Measurements from ENCODE around the gene TMEM259. TPM values are rescaled to one million over a fixed set of nuclear protein-coding genes. Genes with fewer than 3 reads are reported as not detected.
A peak's percentile ranks its signal among the peaks of the same experiment; 100 is the strongest.

TMEM259 gene
- total RNA-seq, 2 experiments from 2014 or later, result 172 to 212 TPM

GRCh38 chr19:1051791-1052190 lies 30.9 kb upstream of the TMEM259 start:
- Mint-ChIP-seq H3K4me1 (peaks cover 3% of the 10 kb centered on the region), H3K27me3 (no peaks in the 10 kb centered on the region), H3K4me3 (no peak overlapping the region), H3K9me3 (ENCODE audit: low read depth) (no peaks in the 10 kb centered on the region), H3K36me3 (peaks cover 8% of the 10 kb centered on the region), H3K27ac (no peak overlapping the region)
- DNase-seq, result no peak
- CTCF ChIA-PET, result interaction anchor here (1.5 kb wide), 1 partner anchor 11 kb away, joined by 4 read pairs; no protein-coding TSS in a partner anchor
- no peak for ATAC-seq

- Mint-ChIP-seq H3K9me3 (ENCODE audit: low read depth) (no peaks in the 10 kb centered on the region), H3K36me3 (peaks cover 2% of the 10 kb centered on the region), H3K27me3 (no peaks in the 10 kb centered on the region), H3K27ac (no peak overlapping the region), H3K4me3 (no peak overlapping the region), H3K4me1 (peaks cover 3% of the 10 kb centered on the region)
- CTCF ChIA-PET, result interaction anchor here (1.5 kb wide), 1 partner anchor 10 kb away, joined by 4 read pairs; no protein-coding TSS in a partner anchor
- ATAC-seq (no peak), DNase-seq (peak; percentile 40)
Observed at GRCh38 chr19:1050989-1051788, 30.3 kb upstream of the TMEM259 start.

GRCh38 chr19:1049800-1050199 lies 28.9 kb upstream of the TMEM259 start:
- Mint-ChIP-seq H3K27me3 (no peaks in the 10 kb centered on the region), H3K36me3 (peaks cover 3% of the 10 kb centered on the region), H3K4me3 (no peak overlapping the region), H3K27ac (no peak overlapping the region), H3K9me3 (ENCODE audit: low read depth) (no peaks in the 10 kb centered on the region), H3K4me1 (peaks cover 3% of the 10 kb centered on the region)
- no peak for ATAC-seq
- CTCF ChIA-PET, result no interaction called here
- DNase-seq, result no peak

GRCh38 chr19:1049106-1049505 lies 28.2 kb upstream of the TMEM259 start:
- no peaks in the 10 kb centered on the region for H3K9me3 Mint-ChIP-seq (ENCODE audit: low read depth)
- CTCF ChIA-PET, result interaction anchor here (1.0 kb wide), 1 partner anchor 17 kb away, joined by 5 read pairs; no protein-coding TSS in a partner anchor
- no peak for ATAC-seq
- no peak overlapping the region for H3K27ac Mint-ChIP-seq
- peaks cover 3% of the 10 kb centered on the region for H3K4me1 Mint-ChIP-seq
- DNase-seq, result no peak
- no peaks in the 10 kb centered on the region for H3K27me3 Mint-ChIP-seq
- no peak overlapping the region for H3K4me3 Mint-ChIP-seq
- H3K36me3 Mint-ChIP-seq, result peaks cover 3% of the 10 kb centered on the region

GRCh38 chr19:1047696-1048147 lies 26.8 kb upstream of the TMEM259 start:
- CTCF ChIA-PET, result interaction anchor here (1.0 to 1.7 kb wide), 4 partner anchors 10 to 46 kb away, joined by 3 to 4 read pairs (median 4); partner anchors contain the start of gene CNN2
- no peaks in the 10 kb centered on the region for H3K9me3 Mint-ChIP-seq (ENCODE audit: low read depth)

GRCh38 chr19:1046836-1047695 lies 26.1 kb upstream of the TMEM259 start:
- no peak overlapping the region for H3K27ac Mint-ChIP-seq
- H3K27me3 Mint-ChIP-seq, result no peaks in the 10 kb centered on the region
- H3K36me3 Mint-ChIP-seq, result peaks cover 3% of the 10 kb centered on the region
- CTCF ChIA-PET, result interaction anchor here (1.0 to 1.7 kb wide), 4 partner anchors 11 to 46 kb away, joined by 3 to 4 read pairs (median 4); partner anchors contain the start of gene CNN2
- no peak for DNase-seq
- peaks cover 5% of the 10 kb centered on the region for H3K4me1 Mint-ChIP-seq
- ATAC-seq, result no peak
- H3K4me3 Mint-ChIP-seq, result no peak overlapping the region
- H3K9me3 Mint-ChIP-seq (ENCODE audit: low read depth), result no peaks in the 10 kb centered on the region

More at GRCh38 chr19:1047696-1048147, 26.8 kb upstream of the TMEM259 start:
- H3K4me1 Mint-ChIP-seq, result peaks cover 3% of the 10 kb centered on the region
- H3K27ac Mint-ChIP-seq, result no peak overlapping the region
- peaks cover 3% of the 10 kb centered on the region for H3K36me3 Mint-ChIP-seq
- H3K4me3 Mint-ChIP-seq, result no peak overlapping the region
- no peak for ATAC-seq
- DNase-seq, result no peak
- H3K27me3 Mint-ChIP-seq, result no peaks in the 10 kb centered on the region

- Mint-ChIP-seq H3K36me3 (peaks cover 3% of the 10 kb centered on the region), H3K4me3 (no peak overlapping the region), H3K27me3 (no peaks in the 10 kb centered on the region), H3K27ac (no peak overlapping the region), H3K4me1 (peaks cover 9% of the 10 kb centered on the region), H3K9me3 (ENCODE audit: low read depth) (no peaks in the 10 kb centered on the region)
- DNase-seq (no peak), ATAC-seq (no peak)
- CTCF ChIA-PET, result no interaction called here
Observed at GRCh38 chr19:1046117-1046626, 25.2 kb upstream of the TMEM259 start.

- H3K27me3 Mint-ChIP-seq, result no peaks in the 10 kb centered on the region
- H3K4me3 Mint-ChIP-seq, result no peak overlapping the region
- no peak overlapping the region for H3K27ac Mint-ChIP-seq
- DNase-seq (peak; percentile 86), ATAC-seq (peak; percentile 61)
- peaks cover 13% of the 10 kb centered on the region for H3K4me1 Mint-ChIP-seq
- H3K36me3 Mint-ChIP-seq, result peaks cover 3% of the 10 kb centered on the region
- CTCF ChIA-PET, result no interaction called here
- no peaks in the 10 kb centered on the region for H3K9me3 Mint-ChIP-seq (ENCODE audit: low read depth)
Observed at GRCh38 chr19:1045247-1045603, 24.3 kb upstream of the TMEM259 start.

GRCh38 chr19:1042689-1043511 lies 22.0 kb upstream of the TMEM259 start:
- peaks cover 11% of the 10 kb centered on the region for H3K36me3 Mint-ChIP-seq
- no peaks in the 10 kb centered on the region for H3K27me3 Mint-ChIP-seq
- CTCF ChIA-PET, result interaction anchor here (0.9 to 8.5 kb wide), 2 partner anchors 15 to 22 kb away, joined by 3 to 76 read pairs; partner anchors contain the start of gene CNN2
- no peak overlapping the region for H3K27ac Mint-ChIP-seq
- no peak overlapping the region for H3K4me3 Mint-ChIP-seq
- peak; percentile 40 for DNase-seq
- peaks cover 32% of the 10 kb centered on the region for H3K4me1 Mint-ChIP-seq
- no peaks in the 10 kb centered on the region for H3K9me3 Mint-ChIP-seq (ENCODE audit: low read depth)
- ATAC-seq, result no peak

- Mint-ChIP-seq H3K4me1 (peaks cover 39% of the 10 kb centered on the region), H3K9me3 (ENCODE audit: low read depth) (no peaks in the 10 kb centered on the region), H3K36me3 (peaks cover 16% of the 10 kb centered on the region), H3K4me3 (no peak overlapping the region), H3K27me3 (no peaks in the 10 kb centered on the region), H3K27ac (no peak overlapping the region)
- DNase-seq (peak; percentile 41), ATAC-seq (no peak)
- CTCF ChIA-PET, result interaction anchor here (0.9 to 8.5 kb wide), 5 partner anchors 9 to 24 kb away, joined by 3 to 76 read pairs (median 6); partner anchors contain the start of genes ARHGAP45 and CNN2
Observed at GRCh38 chr19:1041835-1042685, 21.1 kb upstream of the TMEM259 start.

GRCh38 chr19:1041272-1041834 lies 20.4 kb upstream of the TMEM259 start:
- no peaks in the 10 kb centered on the region for H3K27me3 Mint-ChIP-seq

More at GRCh38 chr19:1041272-1041834, 20.4 kb upstream of the TMEM259 start:
- Mint-ChIP-seq H3K27ac (peak overlapping the region; percentile 83), H3K4me1 (peaks cover 43% of the 10 kb centered on the region), H3K9me3 (ENCODE audit: low read depth) (no peaks in the 10 kb centered on the region), H3K4me3 (peak overlapping the region; percentile 93), H3K36me3 (peaks cover 19% of the 10 kb centered on the region)
- ATAC-seq (no peak), DNase-seq (no peak)
- CTCF ChIA-PET, result interaction anchor here (0.8 to 8.5 kb wide), 7 partner anchors 10 to 42 kb away, joined by 3 to 76 read pairs (median 4); partner anchors contain the start of genes ARHGAP45 and CNN2
